H1 (cell line): ENCODE data around the gene CD248. TPM values are rescaled to one million over a fixed set of nuclear protein-coding genes. Genes with fewer than 3 reads are reported as not detected.
A peak's percentile ranks its signal among the peaks of the same experiment; 100 is the strongest.

Experiments
- ATF2 ChIP-seq: IDR thresholded peaks from 2 replicates; pipeline ENCODE4 v1.6.1; 2012; ENCODE audit warnings: low read length, inconsistent platforms
- ATF3 ChIP-seq: IDR thresholded peaks from 2 replicates; pipeline ENCODE4 v1.6.1; 2011; ENCODE audit warnings: low read depth, mild to moderate bottlenecking, low read length; ENCODE audit not compliant: insufficient read depth
- BCL11A ChIP-seq, 2 experiments: IDR thresholded peaks; one replicate each; pipeline ENCODE4 v1.6.1; 2011; ENCODE audit warnings: low read depth in 2 of 2, low read length in 2 of 2, mild to moderate bottlenecking in 2 of 2
- CBX5 ChIP-seq: fragments of 300-800, 300-1000 bp; sonication (generic); IDR thresholded peaks from 2 replicates; pipeline ENCODE4 v1.7.1; 2016; ENCODE audit warnings: antibody characterized with exemption, low read length, low read depth
- CBX8 ChIP-seq: fragments of 300-800, 300-1000 bp; sonication (generic); IDR thresholded peaks from 2 replicates; pipeline ENCODE4 v1.7.1; 2016; ENCODE audit warnings: low read depth, low read length, borderline replicate concordance
- CHD1 ChIP-seq: IDR thresholded peaks from 2 replicates; pipeline ENCODE4 v1.6.1; 2012; ENCODE audit warnings: low read depth, low read length, improper control_type of control experiment
- HDAC2 ChIP-seq, 2 experiments: fragments of 300-600 bp in 1 of 2; sonication (generic) in 1 of 2; IDR thresholded peaks; 2 replicates each; pipeline ENCODE4 v1.6.1; 2011 to 2012; ENCODE audit warnings: low read depth in 2 of 2, low read length in 2 of 2, mild to moderate bottlenecking in 2 of 2, moderate library complexity in 2 of 2, borderline replicate concordance in 1 of 2, inconsistent platforms in 1 of 2
- KDM4A ChIP-seq: IDR thresholded peaks from one replicate; pipeline ENCODE4 v1.7.1; 2012; ENCODE audit warnings: low read depth, mild to moderate bottlenecking, moderate library complexity, low read length, inconsistent platforms; ENCODE audit not compliant: severe bottlenecking
- RAD21 ChIP-seq, 2 experiments: IDR thresholded peaks in 1 of 2; conservative IDR thresholded peaks in 1 of 2; 2 replicates each; pipeline ENCODE4 v1.6.1; 2011; ENCODE audit warnings: low read depth in 2 of 2, low read length in 2 of 2, improper control_type of control experiment in 1 of 2, inconsistent platforms in 1 of 2, mild to moderate bottlenecking in 1 of 2, moderate library complexity in 1 of 2
- RNF2 ChIP-seq: fragments of 200-900, 300-1000 bp; sonication (generic); IDR thresholded peaks from 2 replicates; pipeline ENCODE4 v1.7.1; 2016; ENCODE audit warnings: borderline replicate concordance, low read depth, mild to moderate bottlenecking, antibody characterized with exemption, low read length; ENCODE audit not compliant: poor library complexity, severe bottlenecking; ENCODE audit errors: missing control alignments
- SIN3A ChIP-seq, 2 experiments: IDR thresholded peaks in 1 of 2; conservative IDR thresholded peaks in 1 of 2; 2 replicates each; pipeline ENCODE4 v1.6.1; 2011 to 2012; ENCODE audit warnings: low read length in 2 of 2, improper control_type of control experiment in 1 of 2, low read depth in 1 of 2, mild to moderate bottlenecking in 1 of 2
- SIRT6 ChIP-seq: IDR thresholded peaks from one replicate; pipeline ENCODE4 v1.7.1; 2012; ENCODE audit warnings: low read length, inconsistent platforms
- SIX5 ChIP-seq: IDR thresholded peaks from 2 replicates; pipeline ENCODE4 v1.6.1; 2011; ENCODE audit warnings: mild to moderate bottlenecking, low read depth, low read length
- SP4 ChIP-seq: IDR thresholded peaks from 2 replicates; pipeline ENCODE4 v1.6.1; 2012; ENCODE audit warnings: low read length, inconsistent platforms
- SUZ12 ChIP-seq: fragments of 200-600 bp; sonication (generic); IDR thresholded peaks from 2 replicates; pipeline ENCODE4 v1.6.1; 2012; ENCODE audit warnings: mild to moderate bottlenecking, inconsistent platforms, low read length, moderate library complexity, mixed read lengths
- TAF1 ChIP-seq: IDR thresholded peaks from 2 replicates; pipeline ENCODE4 v1.6.1; 2011; ENCODE audit warnings: mild to moderate bottlenecking, low read depth, low read length
- TBP ChIP-seq: IDR thresholded peaks from 2 replicates; pipeline ENCODE4 v1.6.1; 2011; ENCODE audit warnings: low read depth, low read length, improper control_type of control experiment
- TCF12 ChIP-seq: IDR thresholded peaks from 2 replicates; pipeline ENCODE4 v1.6.1; 2011; ENCODE audit warnings: low read depth, mild to moderate bottlenecking, low read length
- TEAD4 ChIP-seq: IDR thresholded peaks from 2 replicates; pipeline ENCODE4 v1.6.1; 2012; ENCODE audit warnings: low read depth, low read length, inconsistent platforms, mixed read lengths
- ZNF274 ChIP-seq: IDR thresholded peaks from 2 replicates; pipeline ENCODE4 v1.7.0; 2012; ENCODE audit warnings: low read length, borderline replicate concordance; ENCODE audit errors: extremely low read depth
- polyA plus RNA-seq, 7 experiments: library from polyadenylated mRNA; depleted of rRNA in 3 of 7; stranded (reverse) in 5 of 7; unstranded in 2 of 7; fragments of >200 nt in 5 of 7; fragments of 200-250 nt in 2 of 7; gene quantifications; 1 replicate in 5 of 7; 2 replicates in 1 of 7; 4 replicates in 1 of 7; pipeline versions ENCODE4 v1.2.1 to v1.2.3, GENCODE V29; 2011 to 2013; ENCODE audit warnings: missing spikeins in 2 of 7, mixed read lengths in 2 of 7
- total RNA-seq: library from RNA; stranded (reverse); fragmentation: NEBNext Ultra II Directional; extraction: Animal tissue kit (Norgen Biotek cat#: 25700); gene quantifications from 2 replicates; pipeline ENCODE4 v1.2.1, GENCODE V29; 2021

CD248 gene
- total and polyA plus RNA-seq, 2 of the 8 experiments (the other 6 are each of a cell fraction or from before 2014, with no cell fraction given), result 2.7 to 3.9 TPM

- no peak for TF ChIP-seq BCL11A (IDR thresholded peaks at IDR 0.05; ENCODE audit: low read depth in 2 of 2, low read length in 2 of 2)
- no peak for TF ChIP-seq ATF2
- peak; percentile 27; the same call in 1 of the 2 replicates for TF ChIP-seq SP4
- TF ChIP-seq SIRT6, result no peak
- TF ChIP-seq RNF2, result no peak
- TF ChIP-seq CBX8, result no peak
- no peak for TF ChIP-seq CBX5
- peak; percentile 55 for TF ChIP-seq TEAD4
- TF ChIP-seq HDAC2 (IDR thresholded peaks at IDR 0.05; ENCODE audit: borderline replicate concordance in 1 of 2, low read depth in 2 of 2, low read length in 2 of 2), result 0 out of 4 replicates have a peak, but pooled peaks of 1 of the 2 experiments have one; percentile 73
- TF ChIP-seq TCF12, result 0 out of 2 replicates have a peak, but pooled peaks have one; percentile 27
- TF ChIP-seq RAD21 (IDR thresholded peaks at IDR 0.05 in 1 of 2, conservative IDR thresholded peaks at IDR 0.05 in 1 of 2; ENCODE audit: low read depth in 2 of 2, low read length in 2 of 2), result no peak
- no peak for TF ChIP-seq ZNF274
- peak; percentile 93 for TF ChIP-seq KDM4A
- peak; percentile 87 to 99; a peak in 3 of 4 replicates for TF ChIP-seq SIN3A (conservative IDR thresholded peaks at IDR 0.05 in 1 of 2, IDR thresholded peaks at IDR 0.05 in 1 of 2; ENCODE audit: low read depth in 1 of 2, low read length in 2 of 2)
- TF ChIP-seq TAF1, result peak; percentile 89
- peak; percentile 93 for TF ChIP-seq ATF3
- TF ChIP-seq SUZ12, result no peak
- no peak; the same call in 1 of the 2 replicates for TF ChIP-seq SIX5
- peak; percentile 89 for TF ChIP-seq TBP
- TF ChIP-seq CHD1, result no peak
These were observed 27.9 kb upstream of the CD248 start, which contains the start of gene BRMS1 (continued) for GRCh38 chr11:66344550-66345315.
